HG03095 (cell line): ENCODE results near the gene GM2A.

Experiments used
- ATAC-seq: cut with Tn5 transposase; IDR thresholded peaks from one replicate; pipeline ENCODE4 v1.9.1; 2021; ENCODE audit warnings: moderate library complexity; ENCODE audit not compliant: unreplicated experiment

GM2A gene

GRCh38 chr5:151252762-151253604, at the start of gene GM2A:
Gene GM2A (plus strand): TSS chr5:151253185. CDS start chr5:151253217, 32 bp downstream.
- peak; percentile 71 for ATAC-seq

- ATAC-seq: no peak
These were observed 48.9 kb upstream of the GM2A start for GRCh38 chr5:151204051-151204450.

- ATAC-seq: no peak
These were observed 47.6 kb upstream of the GM2A start for GRCh38 chr5:151205411-151205810.

- no peak for ATAC-seq
These were observed 44.5 kb upstream of the GM2A start for GRCh38 chr5:151208481-151208914.

- ATAC-seq: no peak
These were observed 40.6 kb upstream of the GM2A start for GRCh38 chr5:151212406-151212798.

- ATAC-seq: peak; percentile 76
These were observed 39.0 kb upstream of the GM2A start for GRCh38 chr5:151213803-151214613.

GRCh38 chr5:151214614-151215545, 38.1 kb upstream of the GM2A start:
- peak; percentile 54 for ATAC-seq

- no peak for ATAC-seq
These were observed 37.5 kb upstream of the GM2A start for GRCh38 chr5:151215546-151215880.

- no peak for ATAC-seq
These were observed 36.2 kb upstream of the GM2A start for GRCh38 chr5:151216781-151217180.

- ATAC-seq: no peak
These were observed 34.8 kb upstream of the GM2A start for GRCh38 chr5:151218177-151218576.

GRCh38 chr5:151219138-151219537, 33.8 kb upstream of the GM2A start:
- no peak for ATAC-seq

- no peak for ATAC-seq
These were observed 33.2 kb upstream of the GM2A start for GRCh38 chr5:151219789-151220188.

- ATAC-seq: no peak
These were observed 31.4 kb upstream of the GM2A start for GRCh38 chr5:151221574-151221973.

- ATAC-seq: no peak
These were observed 30.8 kb upstream of the GM2A start for GRCh38 chr5:151222054-151222789.

- peak; percentile 70 for ATAC-seq
These were observed 30.1 kb upstream of the GM2A start for GRCh38 chr5:151222790-151223446.

GRCh38 chr5:151223447-151224264, 29.3 kb upstream of the GM2A start, which contains the start of gene CCDC69:
Gene CCDC69 (minus strand): TSS chr5:151224092. CDS start chr5:151223970, 122 bp downstream.
- ATAC-seq: peak; percentile 65

- no peak for ATAC-seq
These were observed 28.6 kb upstream of the GM2A start for GRCh38 chr5:151224372-151224771.

- ATAC-seq: no peak
These were observed 27.9 kb upstream of the GM2A start for GRCh38 chr5:151225071-151225470.

GRCh38 chr5:151225475-151225874, 27.5 kb upstream of the GM2A start:
- ATAC-seq: no peak
